NCI-H226 (cell line): ENCODE results near the gene SLC2A11.

ENCODE experiments used
- DNase-seq: peaks from one replicate; pipeline ENCODE4 v3.0.0-alpha.2; 2015

SLC2A11 gene

DNA sequence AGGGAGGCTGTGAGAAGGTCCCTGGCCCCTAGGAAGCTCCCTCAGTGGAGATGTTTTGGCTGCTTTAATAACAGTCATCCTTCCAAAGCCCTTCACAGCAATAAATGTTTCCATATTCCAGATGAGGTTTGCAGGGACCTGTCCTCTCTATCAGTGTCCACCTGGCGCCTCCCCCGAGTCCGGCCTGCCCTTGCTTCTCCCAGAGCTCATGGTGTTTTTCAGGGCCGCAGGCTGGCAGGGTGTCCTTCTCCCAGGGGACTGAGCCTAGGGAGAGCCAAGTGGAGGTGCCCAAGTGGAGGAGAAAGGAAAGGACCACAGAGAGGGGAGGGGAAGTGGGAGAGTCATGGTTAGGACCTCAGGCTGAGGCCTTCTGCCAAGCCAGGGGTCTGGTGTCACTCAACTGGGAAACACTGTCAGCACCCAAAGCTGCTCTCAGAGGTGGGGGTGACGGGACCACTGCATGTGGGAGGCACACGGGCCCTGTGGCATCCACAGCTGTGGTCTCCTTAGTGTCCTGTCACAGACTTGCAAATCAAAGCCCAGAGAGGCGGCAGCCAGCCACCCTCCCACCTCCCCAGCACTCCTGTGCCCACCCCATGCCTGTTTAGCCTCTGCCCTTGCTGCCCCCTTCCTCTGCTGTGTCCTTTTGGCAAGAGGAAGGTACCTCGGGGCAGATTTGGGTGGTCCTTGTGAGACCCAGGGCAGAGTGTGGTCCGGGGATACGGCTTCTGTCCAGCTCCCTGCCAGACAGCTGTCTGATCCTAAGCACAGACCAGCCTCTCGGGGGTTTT, 25.3 kb upstream of the SLC2A11 start:
- no peak for DNase-seq

- DNase-seq, result no peak
Observed at GRCh38 chr22:23833017-23833751, 24.5 kb upstream of the SLC2A11 start.

DNA sequence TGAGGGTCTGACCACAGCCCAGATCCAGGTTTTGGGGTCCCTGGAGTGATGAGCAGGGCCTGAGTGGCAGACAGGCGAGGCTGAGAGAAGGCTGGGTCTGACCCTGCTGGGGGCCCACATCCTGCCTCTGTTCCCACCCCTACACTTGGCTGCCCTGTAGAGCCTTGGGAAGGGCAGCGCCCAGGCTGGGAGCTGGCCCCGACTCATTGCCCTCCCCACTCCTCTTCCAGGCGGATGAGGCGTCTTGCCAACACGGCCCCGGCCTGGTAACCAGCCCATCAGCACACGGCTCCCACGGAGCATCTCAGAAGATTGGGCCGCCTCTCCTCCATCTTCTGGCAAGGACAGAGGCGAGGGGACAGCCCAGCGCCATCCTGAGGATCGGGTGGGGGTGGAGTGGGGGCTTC, 23.8 kb upstream of the SLC2A11 start:
- no peak for DNase-seq

- no peak for DNase-seq
Observed at GRCh38 chr22:23834406-23834792, 23.3 kb upstream of the SLC2A11 start.

DNA sequence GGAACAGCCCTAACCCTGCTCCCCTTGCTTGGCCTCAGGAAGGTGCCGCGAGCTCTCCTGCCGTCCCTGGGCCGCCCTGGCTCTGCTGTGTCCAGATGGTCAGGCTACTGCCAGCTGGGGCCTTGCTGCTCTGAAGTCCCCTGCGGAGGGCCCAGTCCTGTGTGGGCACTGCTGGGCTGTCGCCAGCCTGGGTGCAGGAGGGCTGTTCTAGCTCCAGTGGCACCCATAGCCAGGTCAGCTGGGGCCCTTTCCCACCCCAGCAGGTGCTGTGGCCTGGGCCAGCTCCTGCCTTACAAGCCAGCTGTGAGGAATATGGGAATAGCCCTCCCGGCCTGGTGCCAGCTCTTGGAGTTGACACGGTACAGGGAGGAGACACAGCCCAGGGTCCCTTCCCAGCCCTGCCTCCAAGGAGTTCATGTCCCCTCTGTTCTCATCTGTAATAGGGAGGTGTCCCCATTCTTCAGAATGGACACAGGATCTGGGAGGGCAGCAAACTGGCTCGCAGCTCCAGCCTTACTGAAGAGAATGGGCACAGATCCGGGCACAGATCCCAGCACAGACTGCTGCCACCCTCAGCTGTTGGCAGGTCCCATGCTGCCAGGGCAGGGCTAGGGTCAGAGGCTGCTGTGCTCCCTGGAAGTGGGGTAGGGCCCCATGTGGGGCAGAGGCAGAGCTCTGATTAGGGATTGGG, 22.7 kb upstream of the SLC2A11 start:
- DNase-seq, result no peak

GRCh38 chr22:23835484-23836144, 22.1 kb upstream of the SLC2A11 start:
- DNase-seq, result no peak

- DNase-seq, result no peak
Observed at GRCh38 chr22:23836281-23836680, 21.4 kb upstream of the SLC2A11 start.

GRCh38 chr22:23836692-23837495, 20.8 kb upstream of the SLC2A11 start:
- DNase-seq, result no peak

DNA sequence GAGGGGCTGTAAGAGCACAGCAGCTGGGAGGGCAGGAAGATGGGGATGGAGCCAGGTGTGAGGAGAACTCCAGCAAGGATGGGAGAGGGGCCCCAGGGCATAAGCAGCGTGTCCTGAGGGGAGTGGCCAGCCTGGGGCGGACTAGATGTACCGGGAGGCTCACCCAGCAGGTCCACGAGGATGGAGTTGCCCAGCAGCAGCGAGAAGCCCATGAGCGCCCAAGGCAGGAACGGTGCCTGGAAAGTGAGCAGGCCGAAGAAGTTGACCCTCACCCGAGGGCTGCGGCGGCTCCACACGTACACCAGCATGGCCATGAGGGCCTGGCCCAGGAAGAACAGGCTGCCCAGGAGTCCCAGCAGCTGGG, 20.2 kb upstream of the SLC2A11 start:
- no peak for DNase-seq

- no peak for DNase-seq
Observed at GRCh38 chr22:23837911-23838680, 19.6 kb upstream of the SLC2A11 start.

DNA sequence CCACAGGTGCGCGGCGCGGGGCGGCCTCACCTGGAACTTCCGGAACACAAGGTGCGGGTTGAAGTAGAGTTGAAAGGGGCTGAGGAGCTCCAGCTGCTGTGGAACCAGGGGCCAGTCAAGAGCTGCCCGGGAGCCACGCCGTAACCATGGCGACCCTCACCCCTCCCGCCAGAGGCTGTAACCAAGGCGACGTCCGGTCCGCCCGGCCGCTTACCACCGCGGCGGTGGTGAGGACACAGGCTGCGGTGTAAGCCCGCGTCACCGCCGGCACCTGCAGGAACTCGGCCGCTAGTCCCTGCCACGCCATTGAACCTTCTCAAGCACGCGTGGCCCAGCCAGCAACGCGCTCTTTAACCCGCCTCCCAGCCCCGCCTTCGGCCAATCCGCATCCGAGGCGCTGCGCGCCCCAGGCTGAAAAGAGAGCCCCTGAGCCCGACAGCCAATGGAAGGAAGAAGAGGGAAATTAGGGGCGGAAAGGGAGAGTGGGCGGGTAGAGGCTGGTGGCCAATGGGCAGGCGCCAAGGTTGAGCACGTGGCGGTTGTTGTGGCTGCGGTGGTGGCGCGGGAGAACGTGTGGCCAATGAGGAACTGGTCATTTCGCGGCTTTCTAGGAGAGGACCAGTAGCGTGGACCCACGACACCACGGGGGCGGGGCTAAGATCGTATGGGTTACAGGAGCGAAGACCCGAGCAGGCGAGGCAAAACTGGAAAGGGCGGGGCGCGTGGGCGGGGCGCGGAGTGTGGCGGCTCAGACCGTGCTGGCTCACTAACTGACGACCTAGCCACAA, 18.8 kb upstream of the SLC2A11 start, which contains the start of gene DERL3:
DERL3 (minus strand) TSS at position 326 of the 788 bp plus-strand sequence; CDS start at position 307, 19 bp downstream.
- peak; percentile 68 for DNase-seq

GRCh38 chr22:23840026-23840425, 17.6 kb upstream of the SLC2A11 start:
- DNase-seq, result no peak

DNA sequence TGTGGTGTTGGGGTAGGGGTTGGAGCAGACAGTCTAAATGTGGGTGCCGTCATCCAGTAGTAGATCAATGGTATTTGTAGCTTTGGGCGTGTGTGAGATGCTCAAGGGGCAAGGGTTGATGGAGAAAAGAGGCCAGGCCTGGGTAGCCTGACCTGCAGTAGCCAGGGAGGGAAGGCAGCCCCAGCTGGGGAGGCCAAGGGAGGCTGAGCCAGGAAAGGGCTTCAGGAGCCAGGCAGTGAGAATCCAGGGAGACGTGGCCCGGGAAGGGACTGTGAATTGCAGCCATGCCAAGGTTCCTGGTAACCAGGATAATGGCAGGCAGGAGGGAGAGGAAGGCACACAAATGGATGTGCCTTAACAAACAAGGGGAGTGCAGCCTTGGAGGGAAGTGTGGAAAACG, 16.4 kb upstream of the SLC2A11 start:
- no peak for DNase-seq

- no peak for DNase-seq
Observed at GRCh38 chr22:23841736-23842445, 15.8 kb upstream of the SLC2A11 start.

- no peak for DNase-seq
Observed at GRCh38 chr22:23842599-23842998, 15.1 kb upstream of the SLC2A11 start.

DNA sequence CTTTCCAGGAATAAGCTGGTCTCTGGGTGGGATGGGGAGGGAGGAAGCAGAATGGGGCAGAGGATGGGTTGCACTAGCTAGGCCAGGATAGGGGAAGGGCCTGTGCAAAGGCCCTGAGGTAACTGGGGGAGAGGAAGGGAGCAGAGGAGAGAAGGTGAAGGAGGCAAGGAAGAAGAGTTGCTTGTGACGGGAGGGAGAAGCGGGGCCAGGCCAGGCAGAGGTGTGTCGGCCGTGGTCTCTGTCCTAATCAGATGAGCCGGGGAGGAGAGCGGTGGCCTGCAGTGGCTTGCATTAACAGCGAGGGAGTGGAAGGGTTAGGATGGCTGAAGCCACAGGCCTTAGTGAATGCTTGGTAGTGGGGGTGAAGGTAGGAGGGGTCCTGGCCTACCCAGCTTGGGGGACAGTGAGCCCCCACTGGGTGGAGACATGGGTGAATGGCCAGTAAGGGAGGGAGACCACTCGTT, 12.9 kb upstream of the SLC2A11 start:
- no peak for DNase-seq

DNA sequence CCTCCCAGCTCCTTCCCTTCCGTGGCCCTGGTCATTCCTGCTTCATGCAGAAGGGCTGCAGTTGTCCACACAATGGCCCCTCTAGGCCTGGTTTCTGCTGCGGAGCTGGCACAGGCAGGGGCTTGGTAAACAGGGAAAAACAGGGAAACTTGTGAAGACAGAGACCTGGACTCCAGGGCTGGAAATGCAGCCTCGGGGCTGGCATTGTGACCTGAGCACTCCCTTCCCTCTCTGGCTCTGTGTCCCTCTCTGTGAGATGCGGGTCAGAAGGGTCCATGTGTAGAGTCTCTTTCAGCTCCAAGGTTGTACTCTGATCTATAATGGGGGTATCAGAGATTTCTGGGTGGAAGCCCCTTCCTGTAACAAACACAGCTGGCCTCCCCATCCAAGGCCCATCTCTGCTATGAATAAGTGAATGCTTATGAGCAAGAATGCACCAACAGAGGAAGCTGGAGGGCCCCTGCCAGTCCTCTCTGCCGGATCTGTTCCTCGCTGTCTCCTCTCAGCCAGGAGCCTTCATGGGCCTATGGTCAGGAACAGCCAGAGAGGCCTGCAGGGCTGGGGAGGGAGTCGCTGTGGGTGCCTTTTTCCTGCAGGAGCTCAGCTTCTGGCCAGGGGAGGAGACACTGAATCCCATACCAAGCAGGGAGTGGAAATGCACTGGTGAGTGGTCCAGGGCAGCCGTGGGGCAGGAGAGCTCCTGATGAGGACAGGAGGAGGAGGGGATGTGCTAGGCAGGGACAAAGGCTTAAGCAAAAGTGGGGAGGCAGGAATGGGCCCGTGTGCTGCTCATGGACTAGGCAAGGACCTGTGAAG, 12.2 kb upstream of the SLC2A11 start:
- DNase-seq, result no peak

- no peak for DNase-seq
Observed at GRCh38 chr22:23846081-23846469, 11.6 kb upstream of the SLC2A11 start.
